ENCODE measurements around the gene OXTR.

- no peak for TF ChIP-seq POLR2AphosphoS5 (IDR thresholded peaks at IDR 0.05; ENCODE audit: low read depth, low read length)
- TF ChIP-seq, protein P1, sequence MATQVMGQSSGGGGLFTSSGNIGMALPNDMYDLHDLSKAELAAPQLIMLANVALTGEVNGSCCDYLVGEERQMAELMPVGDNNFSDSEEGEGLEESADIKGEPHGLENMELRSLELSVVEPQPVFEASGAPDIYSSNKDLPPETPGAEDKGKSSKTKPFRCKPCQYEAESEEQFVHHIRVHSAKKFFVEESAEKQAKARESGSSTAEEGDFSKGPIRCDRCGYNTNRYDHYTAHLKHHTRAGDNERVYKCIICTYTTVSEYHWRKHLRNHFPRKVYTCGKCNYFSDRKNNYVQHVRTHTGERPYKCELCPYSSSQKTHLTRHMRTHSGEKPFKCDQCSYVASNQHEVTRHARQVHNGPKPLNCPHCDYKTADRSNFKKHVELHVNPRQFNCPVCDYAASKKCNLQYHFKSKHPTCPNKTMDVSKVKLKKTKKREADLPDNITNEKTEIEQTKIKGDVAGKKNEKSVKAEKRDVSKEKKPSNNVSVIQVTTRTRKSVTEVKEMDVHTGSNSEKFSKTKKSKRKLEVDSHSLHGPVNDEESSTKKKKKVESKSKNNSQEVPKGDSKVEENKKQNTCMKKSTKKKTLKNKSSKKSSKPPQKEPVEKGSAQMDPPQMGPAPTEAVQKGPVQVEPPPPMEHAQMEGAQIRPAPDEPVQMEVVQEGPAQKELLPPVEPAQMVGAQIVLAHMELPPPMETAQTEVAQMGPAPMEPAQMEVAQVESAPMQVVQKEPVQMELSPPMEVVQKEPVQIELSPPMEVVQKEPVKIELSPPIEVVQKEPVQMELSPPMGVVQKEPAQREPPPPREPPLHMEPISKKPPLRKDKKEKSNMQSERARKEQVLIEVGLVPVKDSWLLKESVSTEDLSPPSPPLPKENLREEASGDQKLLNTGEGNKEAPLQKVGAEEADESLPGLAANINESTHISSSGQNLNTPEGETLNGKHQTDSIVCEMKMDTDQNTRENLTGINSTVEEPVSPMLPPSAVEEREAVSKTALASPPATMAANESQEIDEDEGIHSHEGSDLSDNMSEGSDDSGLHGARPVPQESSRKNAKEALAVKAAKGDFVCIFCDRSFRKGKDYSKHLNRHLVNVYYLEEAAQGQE (IDR thresholded peaks at IDR 0.05; ENCODE audit: insufficient read depth in 1 of 2, low read depth in 2 of 2, low read length in 2 of 2), result no peak
Measured at GRCh38 chr3:8755097-8755496, 14.3 kb downstream of the OXTR start.
